A549 (cell line): ENCODE data around the gene TP73. TPM values are rescaled to one million over a fixed set of nuclear protein-coding genes. Genes with fewer than 3 reads are reported as not detected.
"Not testable (repeated sequence)": the region's sequence is repeated elsewhere in the genome, so short reads cannot be mapped to it uniquely, and the experiment has no call there.

Experiments
- ATAC-seq, 2 experiments: fragments of 200-7000 bp in 1 of 2; fragments of >200 bp in 1 of 2; cut with Nextera tagmentation in 1 of 2; cut with Tn5 transposase in 1 of 2; 3 replicates each; pipeline versions ENCODE4 v1.8.0 to v1.9.1; 2018 to 2020; ENCODE audit warnings: mild to moderate bottlenecking in 1 of 2, moderate library complexity in 1 of 2
- CTCF ChIA-PET: fragments of 300-600 bp; sonication (Branson Sonifier 250); formaldehyde crosslinking; extraction: SDS; loops from one replicate; lab custom pipeline; 2021; ENCODE audit warnings: antibody characterized with exemption, inconsistent platforms; lab: Yijun Ruan, JAX
- POLR2A ChIA-PET: fragments of 350-600 bp; formaldehyde crosslinking; extraction: SDS; loops from one replicate; lab custom pipeline; 2021; ENCODE audit warnings: antibody characterized with exemption, inconsistent platforms; lab: Yijun Ruan, JAX
- DNase-seq, 2 experiments: peaks; one replicate each; pipeline versions ENCODE4 v3.0.0 to v3.0.0-alpha.2; 2011 to 2016; ENCODE audit warnings: low read depth in 1 of 2, low spot score in 1 of 2
- FAIRE-seq: peaks from 2 replicates; lab custom pipeline; 2011; peaks lifted over from hg19 to GRCh38; lab: Jason Lieb, UNC
- H3K27ac ChIP-seq, 2 experiments: fragments of >200 bp; sonication (Bioruptor Twin); formaldehyde crosslinking; 3 replicates each; pipeline ENCODE4 v1.5.1; 2016 to 2017
- H3K4me1 ChIP-seq: fragments of >200 bp; sonication (Bioruptor Twin); formaldehyde crosslinking; 3 replicates; pipeline ENCODE4 v1.6.1; 2016
- H3K4me2 ChIP-seq: fragments of >200 bp; sonication (Bioruptor Twin); formaldehyde crosslinking; 3 replicates; pipeline ENCODE4 v1.6.1; 2016
- H3K4me3 ChIP-seq: fragments of >200 bp; sonication (Bioruptor Twin); formaldehyde crosslinking; 3 replicates; pipeline ENCODE4 v1.5.1; 2016
- H3K9me3 ChIP-seq: fragments of >200 bp; sonication (Bioruptor Twin); formaldehyde crosslinking; 3 replicates; pipeline ENCODE4 v1.6.1; 2016
- CBX2 ChIP-seq: fragments of 200-600 bp; sonication (generic); IDR thresholded peaks from 2 replicates; pipeline ENCODE4 v1.6.1; 2016; ENCODE audit warnings: low read depth, mild to moderate bottlenecking, borderline replicate concordance
- CHD2 ChIP-seq: fragments of 150-350 bp; IDR thresholded peaks from 2 replicates; pipeline ENCODE4 v1.6.1; 2014; ENCODE audit warnings: low read length; ENCODE audit not compliant: partially characterized antibody
- ESRRA ChIP-seq: fragments of 150-350 bp; IDR thresholded peaks from 2 replicates; pipeline ENCODE4 v1.6.1; 2014; ENCODE audit warnings: mild to moderate bottlenecking, low read length, borderline replicate concordance
- FOSL2 ChIP-seq, 2 experiments: fragments of 450-650 bp in 1 of 2; fragments of >200 bp in 1 of 2; sonication (Bioruptor Twin) in 1 of 2; formaldehyde crosslinking; IDR thresholded peaks; 2 replicates each; pipeline versions ENCODE4 v1.5.0 to v1.6.1; 2016 to 2020; ENCODE audit warnings: mild to moderate bottlenecking in 1 of 2, moderate library complexity in 1 of 2
- HDAC2 ChIP-seq: fragments of 200-600 bp; sonication (generic); IDR thresholded peaks from 2 replicates; pipeline ENCODE4 v1.6.1; 2016
- HMGXB4 ChIP-seq: fragments of 250-450 bp; sonication (Bioruptor Pico); IDR thresholded peaks from 2 replicates; pipeline ENCODE4 v1.5.0; 2021; ENCODE audit warnings: mild to moderate bottlenecking, moderate library complexity, borderline replicate concordance
- HOXA7 ChIP-seq: fragments of 250-450 bp; sonication (Bioruptor Pico); IDR thresholded peaks from 2 replicates; pipeline ENCODE4 v1.5.0; 2020; ENCODE audit warnings: mild to moderate bottlenecking, moderate library complexity
- JUN ChIP-seq, 2 experiments: fragments of >200 bp; sonication (Bioruptor Twin); formaldehyde crosslinking; IDR thresholded peaks; 2 replicates in 1 of 2; 3 replicates in 1 of 2; pipeline ENCODE4 v1.6.1; 2016 to 2017
- KDM1A ChIP-seq: fragments of 200-600 bp; sonication (generic); IDR thresholded peaks from 2 replicates; pipeline ENCODE4 v1.6.1; 2016; ENCODE audit warnings: low read depth, mild to moderate bottlenecking
- RARB ChIP-seq: fragments of 250-450 bp; sonication (Bioruptor Pico); IDR thresholded peaks from 2 replicates; pipeline ENCODE4 v1.8.0; 2021; ENCODE audit warnings: mild to moderate bottlenecking, moderate library complexity
- RCOR1 ChIP-seq: fragments of 150-350 bp; IDR thresholded peaks from 2 replicates; pipeline ENCODE4 v1.6.1; 2014; ENCODE audit warnings: antibody characterized with exemption, low read length, low read depth
- RNF2 ChIP-seq: fragments of 200-600 bp; sonication (generic); IDR thresholded peaks from 2 replicates; pipeline ENCODE4 v1.6.1; 2016; ENCODE audit warnings: low read depth, mild to moderate bottlenecking, antibody characterized with exemption, moderate library complexity, borderline replicate concordance
- SREBF2 ChIP-seq: fragments of 450-650 bp; IDR thresholded peaks from 2 replicates; pipeline ENCODE4 v1.6.1; 2014; ENCODE audit warnings: mild to moderate bottlenecking, moderate library complexity
- ZC3H11A ChIP-seq: fragments of 450-650 bp; IDR thresholded peaks from 2 replicates; pipeline ENCODE4 v1.6.1; 2014; ENCODE audit warnings: antibody characterized with exemption, mild to moderate bottlenecking
- ZFP36 ChIP-seq: fragments of 450-650 bp; IDR thresholded peaks from 2 replicates; pipeline ENCODE4 v1.6.1; 2014; ENCODE audit warnings: borderline replicate concordance; ENCODE audit not compliant: partially characterized antibody
- ZSCAN20 ChIP-seq: fragments of 250-450 bp; sonication (Bioruptor Pico); IDR thresholded peaks from 2 replicates; pipeline ENCODE4 v1.8.0; 2022; ENCODE audit warnings: mild to moderate bottlenecking, moderate library complexity
- WGBS: methylation state at CpG from one replicate; pipeline ENCODE4 v1.1.6; 2017; ENCODE audit errors: missing lambda C conversion rate; 5-methylcytosine and 5-hydroxymethylcytosine counted together
- polyA plus RNA-seq, 4 experiments: library from polyadenylated mRNA; depleted of rRNA in 3 of 4; stranded (reverse); fragments of >200 nt; fragmentation: RNase III in 1 of 4; extraction: RNeasy Plus Mini Kit Qiagen cat#74134 plus additional on column Dnase treatment in 1 of 4; gene quantifications; 2 replicates in 3 of 4; 3 replicates in 1 of 4; pipeline ENCODE4 v1.2.3, GENCODE V29; 2011 to 2017
- TF ChIP-seq, protein P1 (sequence below): IDR thresholded peaks from 2 replicates; pipeline ENCODE4 v1.6.1; 2012
- TF ChIP-seq, protein P2 (sequence below): fragments of 250-450 bp; sonication (Bioruptor Pico); IDR thresholded peaks from 2 replicates; pipeline ENCODE4 v1.5.0; 2020; ENCODE audit warnings: low read depth, mild to moderate bottlenecking, moderate library complexity
- TF ChIP-seq, protein P3 (sequence below): IDR thresholded peaks from 2 replicates; pipeline ENCODE4 v1.6.1; 2012

TP73 gene
- polyA plus RNA-seq, 2 of the 4 experiments (the other 2 are of a cell fraction): 0.01 to 0.25 TPM

GRCh38 chr1:3748316-3748900, 96.1 kb downstream of the TP73 start:
- POLR2A ChIA-PET, H3K9me3 ChIP-seq, H3K27ac ChIP-seq, H3K4me1 ChIP-seq, H3K4me3 ChIP-seq, FAIRE-seq, H3K4me2 ChIP-seq, ATAC-seq, DNase-seq: not testable (repeated sequence)
- CTCF ChIA-PET: interaction anchor here (1.6 to 1.7 kb wide), 2 partner anchors 21 to 24 kb away, joined by 4 read pairs; no protein-coding TSS in a partner anchor
- WGBS: 84% methylated on average over 15 of the region's 15 CpGs

- Histone ChIP-seq H3K9me3 (no peaks in the 10 kb centered on the region), H3K4me2 (no peak overlapping the region), H3K4me3 (no peak overlapping the region), H3K27ac (no peak overlapping the region), H3K4me1 (peaks cover 5% of the 10 kb centered on the region; the same call in 2 of the 3 replicates)
- DNase-seq (no peak), FAIRE-seq (no peak), ATAC-seq (no peak)
- ChIA-PET CTCF (interaction anchor here (1.6 kb wide), 1 partner anchor 22 kb away, joined by 4 read pairs; no protein-coding TSS in a partner anchor), POLR2A (no interaction called here)
- 17% methylated on average over 5 of the region's 5 CpGs for WGBS
- no peak for TF ChIP-seq KDM1A
- no peak for TF ChIP-seq HMGXB4 (CRISPR knock-in tag)
- TF ChIP-seq CHD2: no peak
These were observed 97.2 kb downstream of the TP73 start for GRCh38 chr1:3749512-3749911.

DNA sequence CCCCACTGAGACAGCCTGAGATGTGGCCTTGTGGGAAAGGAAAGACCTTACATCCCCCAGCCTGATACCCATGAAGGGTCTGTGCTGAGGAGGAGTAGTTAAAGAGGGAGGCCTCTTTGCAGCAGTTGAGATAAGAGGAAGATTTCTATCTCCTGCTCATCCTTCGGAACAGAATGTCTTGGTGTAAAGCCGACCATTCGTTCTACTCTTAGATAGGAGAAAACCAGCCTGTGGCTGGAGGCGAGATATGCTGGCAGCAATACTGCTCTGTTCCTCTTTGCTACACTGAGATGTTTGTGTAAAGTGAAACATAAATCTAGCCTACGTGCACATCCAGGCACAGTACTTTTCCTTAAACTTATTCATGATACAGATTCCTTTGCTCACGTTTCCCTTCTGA, 98.4 kb downstream of the TP73 start:
- CTCF ChIA-PET: no interaction called here
- 68% methylated on average over 6 of the region's 6 CpGs for WGBS
- H3K9me3 ChIP-seq: no peaks in the 10 kb centered on the region
- TF ChIP-seq JUN (IDR thresholded peaks at IDR 0.05): no peak
- TF ChIP-seq, protein P1, sequence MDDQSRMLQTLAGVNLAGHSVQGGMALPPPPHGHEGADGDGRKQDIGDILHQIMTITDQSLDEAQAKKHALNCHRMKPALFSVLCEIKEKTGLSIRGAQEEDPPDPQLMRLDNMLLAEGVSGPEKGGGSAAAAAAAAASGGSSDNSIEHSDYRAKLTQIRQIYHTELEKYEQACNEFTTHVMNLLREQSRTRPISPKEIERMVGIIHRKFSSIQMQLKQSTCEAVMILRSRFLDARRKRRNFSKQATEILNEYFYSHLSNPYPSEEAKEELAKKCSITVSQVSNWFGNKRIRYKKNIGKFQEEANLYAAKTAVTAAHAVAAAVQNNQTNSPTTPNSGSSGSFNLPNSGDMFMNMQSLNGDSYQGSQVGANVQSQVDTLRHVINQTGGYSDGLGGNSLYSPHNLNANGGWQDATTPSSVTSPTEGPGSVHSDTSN: no peak
- POLR2A ChIA-PET: no interaction called here
- no peak overlapping the region for H3K27ac ChIP-seq
- no peak for FAIRE-seq
- ATAC-seq: no peak
- H3K4me1 ChIP-seq: peaks cover 5% of the 10 kb centered on the region; the same call in 2 of the 3 replicates
- no peak for DNase-seq
- no peak overlapping the region for H3K4me2 ChIP-seq
- H3K4me3 ChIP-seq: no peak overlapping the region

- POLR2A ChIA-PET: no interaction called here
These were observed 100.2 kb downstream of the TP73 start, which contains the start of gene CCDC27 for GRCh38 chr1:3752400-3752945. Gene CCDC27 (plus strand): TSS chr1:3752450. CDS start chr1:3752482, 32 bp downstream.

More at GRCh38 chr1:3752400-3752945, 100.2 kb downstream of the TP73 start, which contains the start of gene CCDC27:
- Histone ChIP-seq H3K4me1 (peaks cover 5% of the 10 kb centered on the region; the same call in 2 of the 3 replicates), H3K9me3 (no peaks in the 10 kb centered on the region), H3K27ac (no peak within 1 kb of the TSS), H3K4me2 (no peak within 1 kb of the TSS)
- ATAC-seq: no peak
- CTCF ChIA-PET: no interaction called here
- DNase-seq: no peak
- FAIRE-seq: no peak
- TF ChIP-seq CBX2 (no peak), CHD2 (no peak), ESRRA (no peak), RCOR1 (no peak), RNF2 (no peak), HOXA7 (no peak), FOSL2 (IDR thresholded peaks at IDR 0.05) (no peak), FOSL2 (CRISPR knock-in tag; IDR thresholded peaks at IDR 0.05) (no peak), HMGXB4 (CRISPR knock-in tag) (no peak), SREBF2 (no peak), ZSCAN20 (no peak), RARB (CRISPR knock-in tag) (no peak), ZC3H11A (no peak), ZFP36 (no peak), HDAC2 (no peak)
- TF ChIP-seq, protein P2, sequence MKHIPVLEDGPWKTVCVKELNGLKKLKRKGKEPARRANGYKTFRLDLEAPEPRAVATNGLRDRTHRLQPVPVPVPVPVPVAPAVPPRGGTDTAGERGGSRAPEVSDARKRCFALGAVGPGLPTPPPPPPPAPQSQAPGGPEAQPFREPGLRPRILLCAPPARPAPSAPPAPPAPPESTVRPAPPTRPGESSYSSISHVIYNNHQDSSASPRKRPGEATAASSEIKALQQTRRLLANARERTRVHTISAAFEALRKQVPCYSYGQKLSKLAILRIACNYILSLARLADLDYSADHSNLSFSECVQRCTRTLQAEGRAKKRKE (CRISPR knock-in tag): no peak
- TF ChIP-seq, protein P3, sequence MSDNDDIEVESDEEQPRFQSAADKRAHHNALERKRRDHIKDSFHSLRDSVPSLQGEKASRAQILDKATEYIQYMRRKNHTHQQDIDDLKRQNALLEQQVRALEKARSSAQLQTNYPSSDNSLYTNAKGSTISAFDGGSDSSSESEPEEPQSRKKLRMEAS: no peak
- TF ChIP-seq, all 56 proteins: peak for 0
- H3K4me3 ChIP-seq: no peak within 1 kb of the TSS
- 62% methylated on average over 8 of the region's 17 CpGs for WGBS
